Measurements from ENCODE around the gene MILR1. TPM values are rescaled to one million over a fixed set of nuclear protein-coding genes. Genes with fewer than 3 reads are reported as not detected.

MILR1 gene
- total RNA-seq, 1 donor from 2014 or later, result 6.2 TPM

DNA sequence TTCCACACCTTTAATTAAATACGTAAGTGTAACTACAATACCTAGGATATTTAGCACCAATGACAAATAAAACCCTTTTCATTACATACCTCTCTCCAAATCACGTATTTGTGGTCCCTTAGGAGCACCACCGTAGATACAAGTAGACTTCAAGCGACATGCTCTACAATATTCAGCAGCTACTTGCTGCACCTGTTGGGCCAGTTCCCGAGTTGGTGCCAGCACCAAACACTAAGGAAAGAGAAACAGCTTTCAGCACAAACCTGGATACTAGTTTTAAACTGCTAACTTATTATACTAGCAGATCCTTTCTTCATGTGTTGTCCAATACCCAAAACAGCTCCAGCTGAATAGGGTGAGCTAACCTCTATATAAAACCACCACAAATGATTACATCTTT is 54.4 kb downstream of the MILR1 start:
- Histone ChIP-seq H3K36me3 (peaks cover 54 to 67% of the 10 kb centered on the region in 2 donors), H3K9me3 (no peaks in the 10 kb centered on the region), H3K4me1 (peaks cover 13 to 40% of the 10 kb centered on the region in 2 donors), H3K4me3 (peak overlapping the region; percentile 14 to 91), H3K27ac (peak overlapping the region in 1 of 2 donors; percentile 99), H3K27me3 (no peaks in the 10 kb centered on the region)
- TF ChIP-seq, protein P1, sequence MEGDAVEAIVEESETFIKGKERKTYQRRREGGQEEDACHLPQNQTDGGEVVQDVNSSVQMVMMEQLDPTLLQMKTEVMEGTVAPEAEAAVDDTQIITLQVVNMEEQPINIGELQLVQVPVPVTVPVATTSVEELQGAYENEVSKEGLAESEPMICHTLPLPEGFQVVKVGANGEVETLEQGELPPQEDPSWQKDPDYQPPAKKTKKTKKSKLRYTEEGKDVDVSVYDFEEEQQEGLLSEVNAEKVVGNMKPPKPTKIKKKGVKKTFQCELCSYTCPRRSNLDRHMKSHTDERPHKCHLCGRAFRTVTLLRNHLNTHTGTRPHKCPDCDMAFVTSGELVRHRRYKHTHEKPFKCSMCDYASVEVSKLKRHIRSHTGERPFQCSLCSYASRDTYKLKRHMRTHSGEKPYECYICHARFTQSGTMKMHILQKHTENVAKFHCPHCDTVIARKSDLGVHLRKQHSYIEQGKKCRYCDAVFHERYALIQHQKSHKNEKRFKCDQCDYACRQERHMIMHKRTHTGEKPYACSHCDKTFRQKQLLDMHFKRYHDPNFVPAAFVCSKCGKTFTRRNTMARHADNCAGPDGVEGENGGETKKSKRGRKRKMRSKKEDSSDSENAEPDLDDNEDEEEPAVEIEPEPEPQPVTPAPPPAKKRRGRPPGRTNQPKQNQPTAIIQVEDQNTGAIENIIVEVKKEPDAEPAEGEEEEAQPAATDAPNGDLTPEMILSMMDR (IDR thresholded peaks at IDR 0.05), result no peak
- intact Hi-C loops (cut with DNase I), result loop anchor here (10.0 kb wide), 2 partner anchors 359 to 471 kb away; no protein-coding TSS in a partner anchor
- no peak for DNase-seq (ENCODE audit: low spot score in 2 of 2)

GRCh38 chr17:64503821-64504768 is 55.2 kb downstream of the MILR1 start:
- H3K4me3 ChIP-seq, result peak overlapping the region; percentile 91 to 99
- no peak for DNase-seq (ENCODE audit: low spot score in 2 of 2)
- TF ChIP-seq, protein P1 (IDR thresholded peaks at IDR 0.05), result no peak
- peak overlapping the region; percentile 99 to 100 for H3K27ac ChIP-seq
- H3K4me1 ChIP-seq, result peaks cover 13 to 43% of the 10 kb centered on the region in 2 donors
- peaks cover 54 to 60% of the 10 kb centered on the region in 2 donors for H3K36me3 ChIP-seq
- intact Hi-C loops (cut with DNase I), result loop anchor here (10.0 kb wide), 2 partner anchors 359 to 471 kb away; no protein-coding TSS in a partner anchor
- H3K27me3 ChIP-seq, result no peaks in the 10 kb centered on the region
- H3K9me3 ChIP-seq, result no peaks in the 10 kb centered on the region

DNA sequence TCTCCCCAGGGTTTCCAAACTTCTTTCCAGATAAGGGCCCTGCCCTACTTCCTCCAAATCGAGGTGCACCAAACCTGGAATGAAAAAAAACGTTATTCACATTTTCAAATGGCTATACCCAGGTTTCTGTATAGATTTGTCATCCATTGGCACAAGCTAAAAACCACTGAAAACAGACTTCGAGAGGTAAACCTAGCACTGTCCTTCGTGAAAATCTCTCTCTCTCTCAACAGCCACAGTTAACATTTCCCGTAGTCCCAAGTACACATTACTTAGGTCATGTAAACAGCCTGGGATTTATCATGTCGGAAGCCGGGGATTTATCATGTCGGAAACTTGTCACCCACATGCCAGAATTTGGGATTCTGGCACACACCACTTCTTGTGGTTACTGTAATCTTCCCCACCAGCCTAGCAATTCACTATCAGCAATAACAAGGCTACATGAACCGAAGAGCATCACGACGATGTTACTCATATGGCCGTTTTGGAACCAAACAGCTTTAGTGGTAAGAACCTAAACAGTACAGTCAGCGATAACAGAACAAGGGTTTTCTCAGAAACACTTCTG is 55.9 kb downstream of the MILR1 start:
- no peaks in the 10 kb centered on the region for H3K9me3 ChIP-seq
- TF ChIP-seq, protein P1 (IDR thresholded peaks at IDR 0.05), result no peak
- peak overlapping the region; percentile 91 to 99 for H3K4me3 ChIP-seq
- peaks cover 13 to 50% of the 10 kb centered on the region in 2 donors for H3K4me1 ChIP-seq
- no peak for DNase-seq (ENCODE audit: low spot score in 2 of 2)
- H3K36me3 ChIP-seq, result peaks cover 50 to 59% of the 10 kb centered on the region in 2 donors
- H3K27ac ChIP-seq, result peak overlapping the region; percentile 99 to 100
- H3K27me3 ChIP-seq, result no peaks in the 10 kb centered on the region
- intact Hi-C loops (cut with DNase I), result loop anchor here (5.0 to 10.0 kb wide), 4 partner anchors 157 to 678 kb away; partner anchors contain the start of genes FTSJ3, PSMC5 and SMURF2

GRCh38 chr17:64505340-64506200 is 56.7 kb downstream of the MILR1 start:
- Histone ChIP-seq H3K36me3 (peaks cover 50 to 59% of the 10 kb centered on the region in 2 donors), H3K27ac (peak overlapping the region; percentile 99 to 100), H3K4me3 (peak overlapping the region; percentile 91 to 99), H3K9me3 (no peaks in the 10 kb centered on the region), H3K27me3 (no peaks in the 10 kb centered on the region), H3K4me1 (peaks cover 13 to 46% of the 10 kb centered on the region in 2 donors)
- intact Hi-C loops (cut with DNase I), result loop anchor here (1.0 to 10.0 kb wide), 6 partner anchors 8 to 733 kb away; partner anchors contain the start of genes CCDC47, FTSJ3, POLG2 and PSMC5
- DNase-seq (ENCODE audit: low spot score in 2 of 2), result peak; percentile 50 to 94
- TF ChIP-seq, protein P1 (IDR thresholded peaks at IDR 0.05), result no peak

- peak within 1 kb of the TSS; percentile 99 to 100 for H3K27ac ChIP-seq
- H3K27me3 ChIP-seq, result no peaks in the 10 kb centered on the region
- H3K36me3 ChIP-seq, result peaks cover 44 to 59% of the 10 kb centered on the region in 2 donors
- peaks cover 13 to 42% of the 10 kb centered on the region in 2 donors for H3K4me1 ChIP-seq
- intact Hi-C loops (cut with DNase I), result loop anchor here (1.0 to 10.0 kb wide), 6 partner anchors 9 to 733 kb away; partner anchors contain the start of genes CCDC47, FTSJ3, POLG2 and PSMC5
- peak within 1 kb of the TSS; percentile 91 to 99 for H3K4me3 ChIP-seq
- TF ChIP-seq, protein P1 (IDR thresholded peaks at IDR 0.05), result no peak
- DNase-seq (ENCODE audit: low spot score in 2 of 2), result peak; percentile 89 to 98
- H3K9me3 ChIP-seq, result no peaks in the 10 kb centered on the region
Observed at GRCh38 chr17:64506201-64506575, 57.3 kb downstream of the MILR1 start, which contains the start of gene DDX5. Gene DDX5, minus strand, starts transcription at chr17:64506289. Its CDS starts 170 bp downstream, at chr17:64506119.

All from ascending aorta (tissue), 2 donors.